Measurements from ENCODE around the gene ZNF136. TPM values are rescaled to one million over a fixed set of nuclear protein-coding genes. Genes with fewer than 3 reads are reported as not detected.

ZNF136 gene
- total RNA-seq, 3 donors from 2014 or later = 11.5 to 22.0 (median 12.8) TPM

DNA sequence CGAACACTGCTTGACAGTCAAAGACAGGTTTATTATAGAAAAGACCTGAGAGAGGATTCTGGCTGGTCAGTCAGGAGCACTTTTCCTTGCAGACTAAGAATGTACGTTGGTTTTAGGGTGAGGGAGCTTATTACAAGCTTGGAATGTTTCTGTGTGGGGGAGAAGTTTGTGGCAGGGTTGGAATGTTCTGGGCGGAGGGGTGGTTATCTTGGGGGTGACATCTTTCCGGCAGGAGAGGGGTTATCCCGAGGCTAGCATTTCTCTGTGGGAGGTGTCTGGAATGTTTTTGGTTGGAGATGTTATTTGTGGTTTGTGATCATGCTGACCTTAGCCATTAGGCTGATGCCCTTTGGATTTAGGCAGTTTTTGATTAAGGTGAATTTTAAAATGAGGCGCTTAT, 61.8 kb downstream of the ZNF136 start:
- TF ChIP-seq POLR2A (IDR thresholded peaks at IDR 0.05) (no peak), POLR2AphosphoS5 (IDR thresholded peaks at IDR 0.05) (no peak)
- TF ChIP-seq, protein P1, sequence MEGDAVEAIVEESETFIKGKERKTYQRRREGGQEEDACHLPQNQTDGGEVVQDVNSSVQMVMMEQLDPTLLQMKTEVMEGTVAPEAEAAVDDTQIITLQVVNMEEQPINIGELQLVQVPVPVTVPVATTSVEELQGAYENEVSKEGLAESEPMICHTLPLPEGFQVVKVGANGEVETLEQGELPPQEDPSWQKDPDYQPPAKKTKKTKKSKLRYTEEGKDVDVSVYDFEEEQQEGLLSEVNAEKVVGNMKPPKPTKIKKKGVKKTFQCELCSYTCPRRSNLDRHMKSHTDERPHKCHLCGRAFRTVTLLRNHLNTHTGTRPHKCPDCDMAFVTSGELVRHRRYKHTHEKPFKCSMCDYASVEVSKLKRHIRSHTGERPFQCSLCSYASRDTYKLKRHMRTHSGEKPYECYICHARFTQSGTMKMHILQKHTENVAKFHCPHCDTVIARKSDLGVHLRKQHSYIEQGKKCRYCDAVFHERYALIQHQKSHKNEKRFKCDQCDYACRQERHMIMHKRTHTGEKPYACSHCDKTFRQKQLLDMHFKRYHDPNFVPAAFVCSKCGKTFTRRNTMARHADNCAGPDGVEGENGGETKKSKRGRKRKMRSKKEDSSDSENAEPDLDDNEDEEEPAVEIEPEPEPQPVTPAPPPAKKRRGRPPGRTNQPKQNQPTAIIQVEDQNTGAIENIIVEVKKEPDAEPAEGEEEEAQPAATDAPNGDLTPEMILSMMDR (IDR thresholded peaks at IDR 0.05) = no peak
- DNase-seq (ENCODE audit: low spot score in 2 of 2) = no peak
- Histone ChIP-seq H3K36me3 (no peaks in the 10 kb centered on the region), H3K27me3 (no peaks in the 10 kb centered on the region), H3K9me3 (peaks cover 0 to 2% of the 10 kb centered on the region in 2 donors), H3K27ac (no peak overlapping the region), H3K4me3 (no peak overlapping the region), H3K4me1 (no peaks in the 10 kb centered on the region)
- intact Hi-C loops (cut with DNase I; ENCODE audit: low total_unique reads) = no loop called here

DNA sequence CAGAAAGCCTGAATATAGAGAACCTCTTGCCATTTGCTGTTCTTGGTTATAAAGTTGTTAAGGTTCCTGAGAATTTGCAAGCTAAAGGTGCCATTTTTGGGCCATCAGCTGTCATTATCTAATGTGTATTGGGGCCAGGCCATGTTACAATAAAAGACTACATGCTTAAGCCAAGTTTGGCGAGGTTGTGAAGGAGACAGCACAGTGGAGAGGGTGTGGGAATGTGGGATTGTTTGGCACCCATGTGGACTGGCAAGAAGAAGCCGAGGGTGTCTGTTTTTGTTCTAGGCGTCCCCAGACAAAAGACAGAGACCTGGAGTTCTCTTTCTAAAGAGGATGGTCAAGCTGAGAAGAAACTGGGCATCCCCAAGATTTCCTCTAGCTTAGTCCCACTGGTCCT, 67.1 kb downstream of the ZNF136 start:
- intact Hi-C loops (cut with DNase I; ENCODE audit: low total_unique reads) = no loop called here
- H3K9me3 ChIP-seq = peaks cover 9 to 12% of the 10 kb centered on the region in 2 donors

GRCh38 chr19:12230751-12231733, 68.1 kb downstream of the ZNF136 start:
- DNase-seq (ENCODE audit: low spot score in 2 of 2) = no peak
- intact Hi-C loops (cut with DNase I; ENCODE audit: low total_unique reads) = no loop called here
- peaks cover 9 to 12% of the 10 kb centered on the region in 2 donors for H3K9me3 ChIP-seq
- H3K4me3 ChIP-seq = no peak overlapping the region
- no peak overlapping the region for H3K27ac ChIP-seq
- H3K36me3 ChIP-seq = no peaks in the 10 kb centered on the region
- TF ChIP-seq, protein P1 (IDR thresholded peaks at IDR 0.05) = no peak
- no peak for TF ChIP-seq POLR2AphosphoS5 (IDR thresholded peaks at IDR 0.05)
- TF ChIP-seq POLR2A (IDR thresholded peaks at IDR 0.05) = no peak
- H3K27me3 ChIP-seq = no peaks in the 10 kb centered on the region
- no peaks in the 10 kb centered on the region for H3K4me1 ChIP-seq

More for the DNA sequence above, 67.1 kb downstream of the ZNF136 start:
- no peaks in the 10 kb centered on the region for H3K36me3 ChIP-seq
- no peaks in the 10 kb centered on the region for H3K27me3 ChIP-seq
- no peak overlapping the region for H3K4me3 ChIP-seq
- TF ChIP-seq, protein P1 (IDR thresholded peaks at IDR 0.05) = no peak
- TF ChIP-seq POLR2A (IDR thresholded peaks at IDR 0.05) (no peak), POLR2AphosphoS5 (IDR thresholded peaks at IDR 0.05) (no peak)
- H3K4me1 ChIP-seq = no peaks in the 10 kb centered on the region
- DNase-seq (ENCODE audit: low spot score in 2 of 2) = no peak
- no peak overlapping the region for H3K27ac ChIP-seq

GRCh38 chr19:12232961-12233360, 70.1 kb downstream of the ZNF136 start:
- no peaks in the 10 kb centered on the region for H3K4me1 ChIP-seq
- H3K4me3 ChIP-seq = no peak overlapping the region
- TF ChIP-seq, protein P1 (IDR thresholded peaks at IDR 0.05) = no peak
- TF ChIP-seq POLR2AphosphoS5 (IDR thresholded peaks at IDR 0.05) = no peak
- no peak for TF ChIP-seq POLR2A (IDR thresholded peaks at IDR 0.05)
- no peaks in the 10 kb centered on the region for H3K27me3 ChIP-seq
- no peak for DNase-seq (ENCODE audit: low spot score in 2 of 2)
- peaks cover 9 to 23% of the 10 kb centered on the region in 2 donors for H3K9me3 ChIP-seq
- intact Hi-C loops (cut with DNase I; ENCODE audit: low total_unique reads) = no loop called here
- no peak overlapping the region for H3K27ac ChIP-seq
- H3K36me3 ChIP-seq = no peaks in the 10 kb centered on the region

Measured in breast epithelium (tissue), 4 donors.